Activated T-cell treated with anti-CD3 and anti-CD28 coated beads for 1 hour (primary cell): ENCODE measurements around the gene ATP1B2.

Source experiments
- DNase-seq: peaks from one replicate; pipeline ENCODE4 v3.0.0-alpha.2; 2020; ENCODE audit warnings: low read depth

ATP1B2 gene

GRCh38 chr17:7685533-7686221, 35.0 kb downstream of the ATP1B2 start:
- peak; percentile 79 for DNase-seq

GRCh38 chr17:7686222-7687071, 35.7 kb downstream of the ATP1B2 start:
- DNase-seq = peak; percentile 70

- peak; percentile 77 for DNase-seq
Observed at GRCh38 chr17:7687072-7687907, 36.6 kb downstream of the ATP1B2 start, which contains the start of gene TP53. Gene TP53 (minus strand): TSS chr17:7687490. CDS start chr17:7676594, 10,896 bp downstream.

GRCh38 chr17:7687908-7688807, 37.4 kb downstream of the ATP1B2 start, which contains the start of gene WRAP53:
Gene WRAP53 (plus strand): TSS chr17:7688477. CDS start chr17:7688649, 172 bp downstream.
- DNase-seq = peak; percentile 94

DNA sequence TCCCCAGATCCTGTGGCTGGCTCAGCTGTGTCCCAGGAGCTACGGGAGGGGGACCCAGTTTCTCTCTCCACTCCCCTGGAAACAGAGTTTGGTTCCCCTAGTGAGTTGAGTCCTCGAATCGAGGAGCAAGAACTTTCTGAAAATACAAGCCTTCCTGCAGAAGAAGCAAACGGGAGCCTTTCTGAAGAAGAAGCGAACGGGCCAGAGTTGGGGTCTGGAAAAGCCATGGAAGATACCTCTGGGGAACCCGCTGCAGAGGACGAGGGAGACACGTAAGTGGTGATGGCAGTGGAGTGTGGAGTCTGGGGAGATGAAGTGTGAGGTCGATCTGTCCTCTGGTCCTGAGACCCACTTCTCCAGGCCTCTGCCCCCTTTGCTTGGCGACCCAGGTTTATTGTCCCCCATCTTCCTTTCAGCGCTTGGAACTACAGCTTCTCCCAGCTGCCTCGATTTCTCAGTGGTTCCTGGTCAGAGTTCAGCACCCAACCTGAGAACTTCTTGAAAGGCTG, 38.1 kb downstream of the ATP1B2 start:
- no peak for DNase-seq

GRCh38 chr17:7695586-7695985, 44.9 kb downstream of the ATP1B2 start:
- no peak for DNase-seq

GRCh38 chr17:7697828-7698588, 47.3 kb downstream of the ATP1B2 start:
- DNase-seq = no peak

- no peak for DNase-seq
Observed at GRCh38 chr17:7700510-7700909, 49.8 kb downstream of the ATP1B2 start.

- no peak for DNase-seq
Observed at GRCh38 chr17:7701681-7702080, 51.0 kb downstream of the ATP1B2 start.

DNA sequence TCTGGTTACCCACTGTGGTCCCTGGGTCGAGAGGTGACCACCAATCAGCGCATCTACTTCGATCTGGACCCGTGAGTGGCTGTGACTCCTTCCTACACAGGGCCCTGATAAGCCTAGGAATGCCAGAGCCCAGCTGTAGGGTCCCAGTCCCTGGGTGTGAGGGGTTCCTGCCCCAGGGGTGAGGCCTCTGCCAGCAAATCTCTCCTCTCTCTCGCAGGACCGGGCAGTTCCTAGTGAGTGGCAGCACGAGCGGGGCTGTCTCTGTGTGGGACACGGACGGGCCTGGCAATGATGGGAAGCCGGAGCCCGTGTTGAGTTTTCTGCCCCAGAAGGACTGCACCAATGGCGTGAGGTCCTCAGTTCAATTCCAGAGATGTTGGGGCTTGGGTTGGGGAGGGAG, 52.0 kb downstream of the ATP1B2 start:
- no peak for DNase-seq

DNA sequence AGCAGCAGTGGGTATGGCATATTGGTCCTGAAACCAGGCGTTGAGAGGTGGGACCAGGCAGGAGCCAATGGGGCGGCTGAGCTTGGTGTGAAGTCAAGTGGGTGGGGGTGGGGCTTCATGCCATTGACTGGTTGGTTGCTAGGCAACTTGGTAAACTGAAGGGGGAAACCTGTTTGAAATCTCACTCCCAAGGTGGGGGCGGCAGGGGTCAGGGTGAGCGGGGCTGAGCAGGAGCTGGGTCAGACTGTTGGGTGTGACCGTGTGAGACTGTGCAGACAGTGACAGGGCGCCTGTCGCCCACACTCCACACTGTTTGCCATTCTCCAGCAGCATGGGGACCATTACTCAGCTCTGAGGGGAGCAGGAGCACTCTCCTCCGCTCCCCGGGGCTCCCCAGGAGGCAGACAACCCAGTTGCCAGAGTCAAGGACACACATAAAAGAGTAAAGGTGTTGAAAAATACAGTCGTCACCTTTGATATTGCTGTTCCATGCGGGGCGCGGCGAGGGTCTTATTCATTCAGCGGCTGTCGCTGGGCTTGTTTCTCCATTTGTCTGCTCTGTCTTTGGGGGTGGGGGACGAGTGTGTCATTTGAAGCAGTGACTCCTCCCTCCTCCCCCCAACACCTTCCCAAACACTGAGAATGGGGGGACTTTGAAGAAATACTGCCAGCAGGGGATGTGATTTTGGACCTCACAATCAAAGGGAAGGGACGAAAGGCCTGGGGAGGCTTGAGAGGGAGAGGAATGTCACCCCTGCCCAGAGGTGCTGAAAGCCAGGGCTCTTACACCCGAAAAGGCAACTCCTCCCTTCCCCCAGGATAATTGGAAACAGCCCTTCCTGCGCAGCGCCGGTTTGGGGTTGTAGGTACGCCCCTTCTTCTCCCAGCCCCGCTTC, 53.1 kb downstream of the ATP1B2 start:
- DNase-seq = no peak

DNA sequence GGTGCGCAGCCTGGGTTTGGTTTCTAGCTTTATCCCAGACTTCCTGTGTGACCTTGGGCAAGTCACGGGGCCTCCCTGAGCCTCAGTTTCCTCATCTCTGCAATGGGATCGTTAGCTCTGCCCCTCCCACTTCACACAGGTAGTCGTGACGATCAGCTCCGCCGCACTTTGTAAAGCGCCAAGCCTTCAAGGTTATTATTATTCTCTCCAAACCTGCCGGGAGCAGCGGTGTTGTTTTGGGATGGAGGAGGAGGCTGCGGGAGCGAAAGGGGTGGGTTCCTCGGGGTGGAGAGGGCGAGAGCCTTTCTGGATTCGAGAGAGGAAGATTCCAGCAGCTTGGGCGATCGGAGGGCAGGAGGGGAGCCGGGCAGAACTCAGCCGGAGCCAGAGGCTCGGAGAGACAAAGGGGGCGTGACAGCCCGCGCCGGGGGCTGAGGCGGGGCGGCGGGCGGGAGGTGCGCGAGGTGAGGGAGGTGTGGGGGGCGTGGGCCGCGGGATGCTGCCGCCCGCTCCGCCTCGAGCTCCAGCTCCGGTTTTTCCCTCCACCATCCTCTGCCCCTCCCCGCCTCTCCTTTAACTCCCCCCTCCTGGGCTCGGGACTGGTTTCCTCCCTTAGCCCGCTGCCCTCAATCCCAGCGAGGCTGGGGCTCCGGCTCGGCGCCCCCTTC, 54.0 kb downstream of the ATP1B2 start, which contains the start of gene EFNB3:
Gene EFNB3 (plus strand): TSS at position 602 of the 668 bp plus-strand sequence. CDS start 397 bp downstream, outside the sequence.
- no peak for DNase-seq

DNA sequence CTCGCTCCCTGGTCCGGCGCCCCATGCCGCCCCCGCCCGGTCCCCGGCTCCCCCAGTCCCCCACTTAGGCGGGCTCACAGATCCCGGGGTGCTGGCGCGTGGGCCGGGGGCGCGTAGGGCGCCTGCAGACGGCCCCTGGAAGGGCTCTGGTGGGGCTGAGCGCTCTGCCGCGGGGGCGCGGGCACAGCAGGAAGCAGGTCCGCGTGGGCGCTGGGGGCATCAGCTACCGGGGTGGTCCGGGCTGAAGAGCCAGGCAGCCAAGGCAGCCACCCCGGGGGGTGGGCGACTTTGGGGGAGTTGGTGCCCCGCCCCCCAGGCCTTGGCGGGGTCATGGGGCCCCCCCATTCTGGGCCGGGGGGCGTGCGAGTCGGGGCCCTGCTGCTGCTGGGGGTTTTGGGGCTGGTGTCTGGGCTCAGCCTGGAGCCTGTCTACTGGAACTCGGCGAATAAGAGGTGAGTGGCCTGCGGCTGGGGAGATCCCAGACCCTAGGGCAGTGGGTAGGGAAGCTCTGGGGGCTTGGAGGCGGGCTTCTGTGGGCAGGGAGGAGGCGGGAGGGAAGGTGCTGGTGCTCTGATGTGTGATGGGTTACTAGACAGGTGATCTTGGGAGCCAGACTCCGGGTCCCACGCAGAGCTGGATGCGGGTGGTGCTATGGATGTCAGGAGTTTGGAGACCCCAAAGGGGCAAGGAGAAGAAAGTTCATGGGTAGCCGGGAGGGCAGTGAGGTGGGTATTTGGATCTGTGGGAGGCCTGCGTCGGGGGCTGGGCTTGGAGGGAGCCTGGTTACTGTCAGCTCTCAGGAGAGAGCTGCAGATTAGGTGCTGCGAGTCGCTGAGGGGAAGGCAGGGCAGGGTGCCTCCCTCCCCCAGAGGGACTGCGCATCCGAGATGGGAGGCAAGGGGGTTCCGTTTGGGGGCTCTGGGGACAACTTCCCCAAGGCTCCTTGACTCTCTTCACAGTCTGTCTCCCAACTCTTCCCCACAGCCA, 54.8 kb downstream of the ATP1B2 start:
- no peak for DNase-seq

GRCh38 chr17:7706631-7707354, 56.1 kb downstream of the ATP1B2 start:
- no peak for DNase-seq
